Lower leg skin (tissue), 4 donors: ENCODE data around the gene PAX4. TPM values are rescaled to one million over a fixed set of nuclear protein-coding genes. Genes with fewer than 3 reads are reported as not detected.

Source experiments
- DNase-seq, 2 donors: peaks; one replicate each; pipeline ENCODE4 v3.0.0-alpha.2; 2019; ENCODE audit warnings: low spot score in 2 of 2
- H3K4me3 ChIP-seq: fragments of 200-600 bp; sonication (generic); 2 replicates; pipeline ENCODE4 v1.5.1; 2017; ENCODE audit warnings: mild to moderate bottlenecking, low read depth; ENCODE audit not compliant: poor library complexity, severe bottlenecking
- POLR2A ChIP-seq, 2 donors: fragments of 450-650 bp; IDR thresholded peaks; one replicate each; pipeline ENCODE4 v1.6.1; 2016 to 2017; ENCODE audit warnings: antibody characterized with exemption in 2 of 2, mild to moderate bottlenecking in 1 of 2, moderate library complexity in 1 of 2
- WGBS, 2 donors: methylation state at CpG; one replicate each; pipeline ENCODE4 v1.1.5; 2018; 5-methylcytosine and 5-hydroxymethylcytosine counted together
- intact Hi-C: fragments of 100-400 bp; cut with DNase I; formaldehyde crosslinking; loops from one replicate; pipeline ENCODE4 v1.15.0; 2023; ENCODE audit warnings: low total_unique reads
- total RNA-seq, 4 donors: library from RNA; depleted of rRNA; stranded (reverse); fragments of >200 nt; gene quantifications; one replicate each; pipeline ENCODE4 v1.1.0, GENCODE V29; 2016
- TF ChIP-seq, protein P1 (sequence below), 3 donors: fragments of 450-650 bp; IDR thresholded peaks; one replicate each; pipeline ENCODE4 v1.5.1; 2016; ENCODE audit warnings: antibody characterized with exemption in 3 of 3, mild to moderate bottlenecking in 3 of 3, moderate library complexity in 2 of 3

The PAX4 gene
- total RNA-seq, 4 donors from 2014 or later: not detected

GRCh38 chr7:127625331-127625730 is 7.4 kb upstream of the PAX4 start:
- intact Hi-C loops: no loop called here
- TF ChIP-seq POLR2A (IDR thresholded peaks at IDR 0.05): no peak
- TF ChIP-seq, protein P1, sequence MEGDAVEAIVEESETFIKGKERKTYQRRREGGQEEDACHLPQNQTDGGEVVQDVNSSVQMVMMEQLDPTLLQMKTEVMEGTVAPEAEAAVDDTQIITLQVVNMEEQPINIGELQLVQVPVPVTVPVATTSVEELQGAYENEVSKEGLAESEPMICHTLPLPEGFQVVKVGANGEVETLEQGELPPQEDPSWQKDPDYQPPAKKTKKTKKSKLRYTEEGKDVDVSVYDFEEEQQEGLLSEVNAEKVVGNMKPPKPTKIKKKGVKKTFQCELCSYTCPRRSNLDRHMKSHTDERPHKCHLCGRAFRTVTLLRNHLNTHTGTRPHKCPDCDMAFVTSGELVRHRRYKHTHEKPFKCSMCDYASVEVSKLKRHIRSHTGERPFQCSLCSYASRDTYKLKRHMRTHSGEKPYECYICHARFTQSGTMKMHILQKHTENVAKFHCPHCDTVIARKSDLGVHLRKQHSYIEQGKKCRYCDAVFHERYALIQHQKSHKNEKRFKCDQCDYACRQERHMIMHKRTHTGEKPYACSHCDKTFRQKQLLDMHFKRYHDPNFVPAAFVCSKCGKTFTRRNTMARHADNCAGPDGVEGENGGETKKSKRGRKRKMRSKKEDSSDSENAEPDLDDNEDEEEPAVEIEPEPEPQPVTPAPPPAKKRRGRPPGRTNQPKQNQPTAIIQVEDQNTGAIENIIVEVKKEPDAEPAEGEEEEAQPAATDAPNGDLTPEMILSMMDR (IDR thresholded peaks at IDR 0.05): no peak
- no peak overlapping the region for H3K4me3 ChIP-seq
- no peak for DNase-seq

DNA sequence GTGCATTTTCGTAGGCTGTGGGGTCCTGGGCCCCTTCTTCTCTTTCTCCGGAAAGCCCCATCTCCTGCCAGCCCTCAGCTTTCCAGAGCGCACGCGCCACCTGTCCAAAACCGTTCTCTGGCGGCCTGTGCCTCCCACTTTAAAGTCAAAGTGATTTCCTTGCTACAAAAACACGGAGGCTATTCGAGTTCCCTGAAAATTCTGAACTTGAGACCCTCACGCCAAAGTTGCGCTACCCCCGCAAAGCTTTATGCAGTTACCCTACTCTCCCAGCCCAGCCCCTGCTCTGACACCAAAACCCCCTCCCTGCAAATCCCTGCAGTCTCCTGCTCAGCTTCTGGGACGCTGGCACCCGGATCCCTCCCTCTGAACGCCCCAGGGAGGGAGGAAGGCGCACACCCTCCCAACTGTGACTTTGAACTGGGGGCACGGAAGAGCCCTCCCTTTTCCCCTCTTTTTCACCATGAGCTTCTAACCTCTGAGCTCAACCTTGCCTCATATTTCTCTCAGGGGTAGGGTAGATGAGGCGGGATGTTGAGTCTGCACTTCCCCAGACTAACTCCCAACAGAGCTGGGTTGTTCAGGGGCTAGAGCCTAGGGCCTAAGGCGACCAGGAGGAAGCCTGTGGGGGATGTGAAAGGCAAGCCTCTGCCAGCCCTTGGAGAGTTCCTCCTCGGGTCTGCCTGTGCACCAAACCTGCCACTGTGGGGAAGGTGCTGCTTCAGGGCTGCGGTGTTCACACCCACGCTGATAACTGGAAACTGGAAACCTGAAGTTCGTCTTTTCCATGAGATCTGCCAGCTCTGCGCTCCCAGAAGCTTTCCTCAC is 2.7 kb upstream of the PAX4 start:
- TF ChIP-seq, protein P1 (IDR thresholded peaks at IDR 0.05): no peak
- TF ChIP-seq POLR2A (IDR thresholded peaks at IDR 0.05): no peak
- WGBS, 2 donors: 2 to 3% methylated on average over 24 of the region's 24 CpGs
- no peak overlapping the region for H3K4me3 ChIP-seq
- intact Hi-C loops: no loop called here
- DNase-seq: no peak

- WGBS, 2 donors: 9 to 12% methylated on average over 18 to 27 of the region's 27 CpGs
- intact Hi-C loops: no loop called here
- no peak overlapping the region for H3K4me3 ChIP-seq
- TF ChIP-seq, protein P1 (IDR thresholded peaks at IDR 0.05): no peak
- TF ChIP-seq POLR2A (IDR thresholded peaks at IDR 0.05): no peak
- DNase-seq: no peak
These were observed 1.9 kb upstream of the PAX4 start for GRCh38 chr7:127619681-127620405.

DNA sequence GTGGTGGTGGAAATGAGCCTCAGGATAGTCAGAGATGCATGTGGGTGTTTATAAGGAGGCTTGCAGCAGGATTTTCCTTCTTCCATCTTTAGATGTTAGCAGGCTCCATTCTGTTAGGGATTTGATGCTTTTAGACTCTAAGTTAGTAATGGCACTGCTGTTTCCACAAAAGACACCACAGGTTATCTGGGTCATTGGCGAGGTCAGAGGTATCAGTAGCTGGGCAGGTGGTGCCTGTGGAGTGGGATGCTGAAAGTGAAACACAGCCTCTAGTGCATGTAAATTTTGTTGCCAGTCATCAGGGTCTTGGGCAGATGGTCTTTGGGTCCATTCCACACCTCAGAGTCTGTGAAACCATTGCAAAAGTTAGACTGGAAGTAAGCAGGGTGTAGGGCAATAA is 833 bp upstream of the PAX4 start:
- no peak for TF ChIP-seq POLR2A (IDR thresholded peaks at IDR 0.05)
- TF ChIP-seq, protein P1 (IDR thresholded peaks at IDR 0.05): no peak
- no peak overlapping the region for H3K4me3 ChIP-seq
- intact Hi-C loops: no loop called here
- 60 to 78% methylated on average over 1 of the region's 1 CpG for WGBS, 2 donors
- no peak for DNase-seq

DNA sequence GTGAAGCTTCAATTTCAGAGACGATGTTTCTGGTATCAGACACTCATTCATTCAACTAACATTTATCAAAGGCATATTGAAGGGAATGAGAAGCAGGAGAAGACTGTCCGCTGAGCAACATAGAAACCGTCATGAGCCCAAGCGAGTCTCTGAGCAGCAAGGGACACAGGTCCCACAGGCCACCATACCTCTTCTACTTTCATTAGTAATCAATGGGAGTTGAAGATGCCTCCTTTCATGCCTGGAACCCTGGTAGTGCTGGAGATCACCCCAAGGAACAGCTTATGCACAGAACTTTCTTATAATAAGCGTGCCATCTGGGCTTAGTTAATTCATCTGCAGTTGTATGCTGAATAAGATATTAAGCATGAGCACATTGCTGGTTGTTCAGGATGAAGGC is 1.2 kb downstream of the PAX4 start:
- DNase-seq: no peak
- TF ChIP-seq, protein P1 (IDR thresholded peaks at IDR 0.05): no peak
- TF ChIP-seq POLR2A (IDR thresholded peaks at IDR 0.05): no peak
- H3K4me3 ChIP-seq: no peak overlapping the region
- intact Hi-C loops: no loop called here
- 87 to 90% methylated on average over 5 of the region's 5 CpGs for WGBS, 2 donors
